HUES6 (cell line): ENCODE measurements around the gene MYO1C.
"Not testable (repeated sequence)": the region's sequence is repeated elsewhere in the genome, so short reads cannot be mapped to it uniquely, and the experiment has no call there.

Experiments
- H3K27ac ChIP-seq: 2 replicates; pipeline ENCODE4 v1.7.0; 2013; ENCODE audit warnings: low read depth, mild to moderate bottlenecking, low read length, inconsistent platforms
- H3K27me3 ChIP-seq: 2 replicates; pipeline ENCODE4 v1.6.1; 2013; ENCODE audit warnings: low read length; ENCODE audit not compliant: control insufficient read depth, insufficient read depth
- H3K36me3 ChIP-seq: 2 replicates; pipeline ENCODE4 v1.6.1; 2013; ENCODE audit warnings: low read length; ENCODE audit not compliant: control insufficient read depth, insufficient read depth
- H3K4me1 ChIP-seq: 2 replicates; pipeline ENCODE4 v1.6.1; 2013; ENCODE audit warnings: low read length; ENCODE audit not compliant: control insufficient read depth, insufficient read depth
- H3K4me3 ChIP-seq: 2 replicates; pipeline ENCODE4 v1.5.1; 2013; ENCODE audit warnings: low read depth, low read length
- H3K9ac ChIP-seq: one replicate; pipeline ENCODE4 v1.6.1; 2013; ENCODE audit warnings: mild to moderate bottlenecking, low read length
- H3K9me3 ChIP-seq: 2 replicates; pipeline ENCODE4 v1.6.1; 2013; ENCODE audit warnings: low read depth, low read length; ENCODE audit not compliant: control insufficient read depth, insufficient read depth

MYO1C gene

DNA sequence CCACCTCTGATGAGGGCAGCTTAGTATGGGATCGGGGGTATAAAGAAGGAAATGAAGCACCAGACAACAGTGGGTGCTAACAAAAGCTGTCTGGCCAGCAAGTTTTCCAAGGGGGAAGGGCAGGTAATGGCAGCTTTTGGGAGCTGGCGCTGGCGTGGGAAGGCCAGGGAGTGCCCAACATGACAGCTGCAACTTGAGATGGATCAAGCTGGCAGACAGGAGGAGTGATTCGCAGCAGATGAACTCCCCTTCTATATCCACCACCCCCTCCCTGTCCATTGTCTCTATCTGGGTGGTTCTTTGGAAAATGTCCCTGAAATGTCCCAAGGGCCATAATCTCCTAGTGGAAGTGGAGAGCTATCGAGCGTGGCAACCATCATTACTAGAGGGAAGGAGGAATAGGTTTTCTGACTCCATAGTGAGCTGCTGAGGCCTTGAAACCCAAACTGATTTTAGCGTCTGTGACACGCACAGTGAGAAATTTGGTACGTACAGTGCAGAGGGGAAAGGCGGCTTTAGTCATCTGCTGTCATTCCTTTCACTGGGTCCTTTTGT lies 28.7 kb upstream of the MYO1C start:
- no peak overlapping the region for H3K4me3 ChIP-seq

DNA sequence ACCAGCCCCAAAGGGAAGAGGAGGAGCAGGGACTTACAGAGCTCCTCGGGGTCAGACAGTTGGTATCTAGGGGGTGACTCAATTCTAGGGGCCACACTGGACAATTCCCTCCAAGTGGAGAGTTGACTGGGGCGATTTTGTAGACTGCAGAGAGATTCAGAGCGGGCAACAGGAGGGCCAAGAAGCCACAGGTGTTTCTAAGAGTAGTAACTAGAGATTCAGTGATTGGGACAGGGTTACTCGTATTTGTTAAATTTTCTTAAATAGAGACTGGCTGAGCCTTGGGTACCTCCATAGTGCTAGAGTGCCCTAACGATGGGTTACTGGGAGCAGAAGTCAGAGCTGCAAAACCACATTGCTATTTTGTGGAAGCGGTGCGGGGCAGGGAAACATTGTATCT lies 27.2 kb upstream of the MYO1C start:
- H3K4me1 ChIP-seq, result peaks cover 6% of the 10 kb centered on the region
- no peaks in the 10 kb centered on the region for H3K9me3 ChIP-seq
- H3K9ac ChIP-seq, result no peak overlapping the region
- H3K4me3 ChIP-seq, result no peak overlapping the region
- H3K27ac ChIP-seq, result no peak overlapping the region
- peaks cover 26% of the 10 kb centered on the region for H3K36me3 ChIP-seq
- no peaks in the 10 kb centered on the region for H3K27me3 ChIP-seq

More for the DNA sequence above, 28.7 kb upstream of the MYO1C start:
- H3K4me1 ChIP-seq, result no peaks in the 10 kb centered on the region
- no peaks in the 10 kb centered on the region for H3K27me3 ChIP-seq
- H3K9ac ChIP-seq, result no peak overlapping the region
- no peak overlapping the region for H3K27ac ChIP-seq
- peaks cover 32% of the 10 kb centered on the region for H3K36me3 ChIP-seq
- H3K9me3 ChIP-seq, result no peaks in the 10 kb centered on the region

DNA sequence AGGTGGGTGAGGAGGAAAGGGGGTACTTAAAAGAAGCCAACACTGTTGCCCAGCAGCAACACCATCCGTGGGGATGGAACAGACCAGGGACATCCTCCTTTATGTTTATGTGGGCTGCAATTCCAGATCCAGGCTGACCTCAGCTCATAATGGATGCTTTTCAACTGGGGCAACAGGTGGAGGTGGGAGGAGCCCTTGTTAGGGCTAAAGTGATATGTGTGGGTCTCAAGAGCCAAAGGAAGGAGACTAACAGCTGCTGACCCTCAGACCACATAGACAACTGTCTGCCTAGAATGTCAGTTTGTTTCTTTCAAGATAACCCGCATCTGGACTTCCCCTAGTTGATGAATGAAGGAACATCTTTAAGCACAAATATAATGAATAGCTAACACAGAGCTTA lies 25.9 kb upstream of the MYO1C start:
- Histone ChIP-seq H3K27ac (no peak overlapping the region), H3K27me3 (no peaks in the 10 kb centered on the region), H3K4me3 (no peak overlapping the region), H3K9me3 (no peaks in the 10 kb centered on the region), H3K36me3 (peaks cover 26% of the 10 kb centered on the region), H3K4me1 (peaks cover 6% of the 10 kb centered on the region), H3K9ac (no peak overlapping the region)

DNA sequence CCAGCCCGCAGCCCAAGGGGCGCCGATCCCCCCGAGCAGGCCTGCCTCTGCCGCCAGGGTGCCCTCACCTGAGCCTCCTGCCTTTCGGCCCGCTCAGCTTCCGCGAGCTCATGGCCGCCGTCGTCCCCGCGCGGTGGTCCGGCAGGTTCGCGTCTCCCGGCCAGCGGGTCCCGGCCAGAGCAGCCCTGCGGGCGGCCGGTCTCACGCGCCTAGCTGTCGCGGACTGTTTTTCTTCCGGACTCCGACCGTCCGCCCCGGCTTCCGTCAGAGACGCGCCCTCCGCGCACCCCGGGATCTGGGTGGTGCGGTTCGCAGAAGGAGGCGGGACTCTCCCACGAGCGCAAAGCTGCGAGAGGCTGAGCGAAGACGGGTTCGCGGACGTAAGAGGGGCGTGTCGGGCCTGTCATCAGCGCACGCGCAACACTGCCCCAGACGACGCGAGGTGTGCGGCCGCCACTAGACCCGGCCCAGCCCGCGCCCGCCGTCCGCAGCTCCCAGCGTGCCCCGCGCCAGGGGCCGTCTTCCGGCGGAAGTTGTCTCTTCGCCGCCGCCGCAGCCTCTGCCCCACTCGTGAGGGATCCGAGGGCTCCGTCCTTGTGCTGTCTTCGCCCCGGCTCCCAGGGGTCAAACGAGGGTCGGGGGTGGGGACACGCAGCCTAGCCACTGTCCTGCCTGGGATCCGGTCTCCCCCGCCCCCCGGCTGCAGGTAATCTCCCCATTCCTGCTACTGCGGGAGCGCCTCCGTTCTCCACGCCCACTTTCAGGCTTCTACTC lies 24.1 kb upstream of the MYO1C start, which contains the start of gene INPP5K:
Gene INPP5K, minus strand, starts transcription at position 225 of the 774 bp plus-strand sequence. Its CDS starts 113 bp downstream, at position 112.
- Histone ChIP-seq H3K9ac (peak within 1 kb of the TSS; percentile 97), H3K4me3 (peak within 1 kb of the TSS; percentile 88), H3K27me3 (no peaks in the 10 kb centered on the region), H3K27ac (peak within 1 kb of the TSS; percentile 63; the same call in 1 of the 2 replicates), H3K36me3 (peaks cover 30% of the 10 kb centered on the region), H3K9me3 (no peaks in the 10 kb centered on the region), H3K4me1 (peaks cover 6% of the 10 kb centered on the region)

DNA sequence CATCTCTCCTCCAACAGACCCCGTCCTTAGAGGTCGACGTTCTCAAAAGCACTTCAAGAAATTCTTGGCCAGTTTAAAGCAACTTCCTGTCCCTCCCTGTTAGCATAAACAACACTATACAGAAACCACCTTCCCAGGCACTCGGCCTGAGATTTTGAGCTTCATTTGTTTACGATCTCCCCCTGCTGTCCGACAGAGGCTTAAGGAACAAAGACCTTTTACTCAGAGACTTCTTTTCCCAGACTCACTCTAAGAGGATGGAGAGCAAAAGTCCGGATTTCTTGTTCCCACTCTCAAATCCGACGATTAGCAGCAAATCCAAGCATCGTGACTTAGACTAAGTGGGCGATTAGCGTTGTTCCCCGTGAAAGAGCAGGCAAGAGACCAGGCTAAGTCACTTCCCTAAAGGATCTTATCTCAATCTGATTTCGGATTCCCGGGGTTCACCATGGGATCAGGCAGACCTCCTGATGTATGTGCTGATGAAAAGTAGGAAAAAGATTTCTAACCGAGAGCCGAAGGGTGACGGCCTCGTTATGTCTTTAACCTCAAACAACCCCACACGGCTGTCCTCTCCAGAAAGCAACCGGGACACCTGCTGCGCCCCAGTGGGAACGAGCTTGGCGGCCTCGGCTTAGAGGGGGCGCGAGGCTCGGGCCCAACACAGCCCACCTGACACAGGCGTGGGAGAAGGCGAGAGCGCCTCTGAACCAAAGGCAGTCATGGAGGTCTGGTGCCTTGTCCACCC lies 23.3 kb upstream of the MYO1C start:
- Histone ChIP-seq H3K36me3 (peaks cover 30% of the 10 kb centered on the region), H3K9me3 (no peaks in the 10 kb centered on the region), H3K9ac (peak overlapping the region; percentile 81), H3K4me1 (peaks cover 6% of the 10 kb centered on the region), H3K27me3 (no peaks in the 10 kb centered on the region), H3K27ac (peak overlapping the region; percentile 11; the same call in 1 of the 2 replicates), H3K4me3 (peak overlapping the region; percentile 88)

DNA sequence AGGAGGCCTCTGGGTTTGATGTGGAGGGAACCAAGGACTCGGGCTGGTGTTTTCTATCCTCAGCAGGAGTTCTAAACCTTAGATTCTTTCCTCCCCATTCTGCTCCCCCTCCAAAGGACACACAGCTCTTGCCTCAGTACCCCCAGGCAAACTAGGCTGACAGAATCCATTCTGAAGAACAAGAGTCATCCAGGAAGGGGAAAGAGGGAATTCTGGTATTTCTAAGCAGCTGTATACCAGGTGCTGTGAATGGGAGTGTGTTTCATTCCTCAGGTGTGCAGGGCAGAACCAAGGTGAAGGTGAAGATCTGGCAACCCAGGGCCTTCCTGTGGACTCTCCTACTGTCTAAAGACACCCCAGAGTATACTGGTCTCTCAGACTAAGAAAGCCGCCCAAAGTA lies 19.9 kb upstream of the MYO1C start:
- Histone ChIP-seq H3K9me3 (no peaks in the 10 kb centered on the region), H3K27me3 (no peaks in the 10 kb centered on the region), H3K4me1 (peaks cover 6% of the 10 kb centered on the region), H3K9ac (no peak overlapping the region), H3K27ac (no peak overlapping the region), H3K36me3 (peaks cover 19% of the 10 kb centered on the region), H3K4me3 (no peak overlapping the region)

DNA sequence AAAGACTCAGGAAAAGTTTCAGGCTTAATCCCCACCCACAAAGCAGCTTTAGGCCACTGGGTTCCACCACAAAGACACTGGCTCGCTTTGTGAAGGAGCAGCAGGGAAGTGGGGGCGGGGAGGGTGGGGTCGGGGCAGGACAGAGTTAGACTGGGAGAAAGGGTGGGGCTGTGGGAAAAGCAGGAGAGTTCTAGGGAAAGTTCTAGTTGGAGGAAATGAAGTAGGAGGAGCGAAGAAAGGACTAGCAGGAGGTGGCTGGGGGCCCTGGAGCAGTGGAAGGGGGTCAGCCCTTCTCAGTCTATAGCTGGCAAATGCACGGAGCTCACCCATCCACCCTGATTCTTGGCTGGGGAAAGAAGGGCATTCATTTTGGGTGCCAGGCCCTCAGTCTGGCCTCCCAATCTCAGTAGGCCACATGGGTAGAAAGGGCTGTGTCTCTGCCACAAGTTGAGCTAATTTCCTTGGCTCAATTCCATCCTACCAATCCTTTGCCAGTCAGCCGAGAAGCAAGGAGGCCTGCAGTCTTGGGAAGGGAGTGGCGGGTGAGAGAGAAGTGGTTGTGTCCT lies 19.4 kb upstream of the MYO1C start:
- no peak overlapping the region for H3K9ac ChIP-seq

DNA sequence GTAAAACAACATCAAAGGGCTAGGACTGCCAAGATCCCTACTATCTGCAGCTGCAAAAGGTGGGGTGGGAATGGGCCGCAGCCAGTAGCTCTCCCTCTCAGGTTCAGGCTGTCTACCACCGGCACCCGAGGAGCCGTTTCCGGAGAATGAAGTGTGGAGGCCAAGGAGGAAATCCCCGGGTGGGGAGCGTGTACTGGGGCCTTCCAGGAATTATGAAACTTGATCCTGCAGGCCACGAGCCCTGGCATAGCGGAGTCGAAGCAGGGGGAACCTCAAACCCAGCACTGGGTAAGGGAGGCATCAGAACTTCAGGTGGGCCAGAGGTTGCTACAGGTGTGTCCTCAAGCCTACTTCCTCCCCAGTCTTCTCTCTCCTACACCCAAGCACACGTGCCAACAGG lies 18.8 kb upstream of the MYO1C start:
- Histone ChIP-seq H3K4me3 (no peak overlapping the region), H3K4me1 (peaks cover 6% of the 10 kb centered on the region), H3K36me3 (peaks cover 19% of the 10 kb centered on the region), H3K27me3 (no peaks in the 10 kb centered on the region), H3K9me3 (no peaks in the 10 kb centered on the region), H3K27ac (no peak overlapping the region), H3K9ac (no peak overlapping the region)

More for the DNA sequence above, 19.4 kb upstream of the MYO1C start:
- no peak overlapping the region for H3K27ac ChIP-seq
- no peaks in the 10 kb centered on the region for H3K27me3 ChIP-seq
- no peaks in the 10 kb centered on the region for H3K9me3 ChIP-seq
- H3K4me3 ChIP-seq, result no peak overlapping the region
- H3K36me3 ChIP-seq, result peaks cover 19% of the 10 kb centered on the region
- peaks cover 6% of the 10 kb centered on the region for H3K4me1 ChIP-seq

DNA sequence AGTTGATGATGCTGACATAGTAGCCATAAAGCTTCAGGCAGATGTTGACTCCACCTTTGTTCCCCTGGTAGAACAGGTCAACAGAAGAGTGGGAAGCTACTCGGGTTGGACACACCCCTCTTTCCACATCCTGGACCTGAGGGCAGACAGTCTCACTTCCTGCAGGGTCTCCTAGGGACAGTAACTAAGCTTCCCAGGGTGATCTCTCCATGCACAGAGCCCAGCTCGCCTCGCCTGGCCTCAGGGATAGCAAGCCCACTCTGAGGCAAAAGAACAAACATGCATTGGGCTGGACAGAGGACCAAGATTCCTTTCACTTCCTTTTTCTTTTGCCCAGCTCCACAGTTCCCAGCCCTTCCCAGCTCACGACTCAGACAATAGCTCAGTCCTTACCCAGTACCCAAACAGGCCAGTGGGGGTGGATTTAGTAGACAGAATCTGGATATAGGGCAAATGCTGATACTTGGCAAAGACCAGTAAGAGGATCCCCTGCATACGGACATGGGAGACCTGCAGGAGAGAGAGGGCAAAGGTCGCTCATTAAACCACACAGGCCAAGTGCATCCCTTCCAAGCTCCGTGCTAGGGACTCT lies 16.9 kb upstream of the MYO1C start:
- Histone ChIP-seq H3K27ac (no peak overlapping the region), H3K36me3 (peaks cover 19% of the 10 kb centered on the region), H3K4me3 (no peak overlapping the region), H3K9me3 (no peaks in the 10 kb centered on the region), H3K27me3 (no peaks in the 10 kb centered on the region), H3K9ac (no peak overlapping the region), H3K4me1 (no peaks in the 10 kb centered on the region)

DNA sequence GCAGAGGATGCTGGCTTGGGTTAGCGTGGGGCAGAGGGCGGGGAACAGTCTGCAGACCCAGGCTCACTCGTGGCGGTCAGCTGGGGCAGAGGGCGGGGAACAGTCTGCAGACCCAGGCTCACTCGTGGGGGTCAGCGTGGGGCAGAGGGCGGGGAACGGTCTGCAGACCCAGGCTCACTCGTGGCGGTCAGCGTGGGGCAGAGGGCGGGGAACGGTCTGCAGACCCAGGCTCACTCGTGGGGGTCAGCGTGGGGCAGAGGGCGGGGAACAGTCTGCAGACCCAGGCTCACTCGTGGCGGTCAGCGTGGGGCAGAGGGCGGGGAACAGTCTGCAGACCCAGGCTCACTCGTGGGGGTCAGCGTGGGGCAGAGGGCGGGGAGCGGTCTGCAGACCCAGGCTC lies 16.2 kb upstream of the MYO1C start:
- H3K4me1 ChIP-seq, H3K9ac ChIP-seq, H3K27me3 ChIP-seq, H3K27ac ChIP-seq, H3K9me3 ChIP-seq, H3K4me3 ChIP-seq: not testable (repeated sequence)
- peaks cover 19% of the 10 kb centered on the region for H3K36me3 ChIP-seq
